Stimulated activated CD8-positive, alpha-beta memory T cell treated with anti-CD3 and anti-CD28 coated beads, Interleukin-15, amount 100 ng/mL, for 4 hours (primary cell): ENCODE data around the gene TTN.
A peak's percentile ranks its signal among the peaks of the same experiment; 100 is the strongest.

ENCODE experiments used
- DNase-seq, 2 donors: peaks; one replicate each; pipeline ENCODE4 v3.0.0-alpha.2; 2020; ENCODE audit warnings: low read depth in 2 of 2

The TTN gene

GRCh38 chr2:178496049-178496448 lies 311.2 kb downstream of the TTN start:
- DNase-seq, result no peak

GRCh38 chr2:178491612-178492011 lies 315.6 kb downstream of the TTN start:
- no peak for DNase-seq

- DNase-seq, result no peak
Measured at GRCh38 chr2:178485356-178485755, 321.9 kb downstream of the TTN start.

GRCh38 chr2:178484245-178485041 lies 322.8 kb downstream of the TTN start:
- no peak for DNase-seq

GRCh38 chr2:178482437-178482836 lies 324.8 kb downstream of the TTN start:
- no peak for DNase-seq

GRCh38 chr2:178480227-178481181 lies 326.7 kb downstream of the TTN start, which contains the start of gene PLEKHA3:
TSS of gene PLEKHA3 (plus strand) at chr2:178480457. CDS start at chr2:178480870, 413 bp downstream.
- peak; percentile 46 to 57 for DNase-seq

- no peak for DNase-seq
Measured at GRCh38 chr2:178479758-178480226, 327.4 kb downstream of the TTN start.

GRCh38 chr2:178479275-178479616 lies 328.0 kb downstream of the TTN start:
- no peak for DNase-seq

- DNase-seq, result peak; percentile 63 to 73
Measured at GRCh38 chr2:178478439-178479274, 328.6 kb downstream of the TTN start, which contains the start of gene FKBP7. TSS of gene FKBP7 (minus strand) at chr2:178478600. CDS start at chr2:178478499, 101 bp downstream.

- no peak for DNase-seq
Measured at GRCh38 chr2:178478130-178478438, 329.1 kb downstream of the TTN start.

GRCh38 chr2:178477443-178478129 lies 329.6 kb downstream of the TTN start:
- DNase-seq, result no peak

- DNase-seq, result no peak
Measured at GRCh38 chr2:178476477-178476876, 330.7 kb downstream of the TTN start.
